ENCODE results near the gene BRPF1.

The BRPF1 gene

GRCh38 chr3:9732740-9733115 lies 1.2 kb downstream of the BRPF1 start:
- peak; percentile 11 for DNase-seq

- no peak for DNase-seq
Measured at GRCh38 chr3:9736831-9737230, 5.3 kb downstream of the BRPF1 start.

GRCh38 chr3:9739181-9739580 lies 7.6 kb downstream of the BRPF1 start:
- no peak for DNase-seq

DNA sequence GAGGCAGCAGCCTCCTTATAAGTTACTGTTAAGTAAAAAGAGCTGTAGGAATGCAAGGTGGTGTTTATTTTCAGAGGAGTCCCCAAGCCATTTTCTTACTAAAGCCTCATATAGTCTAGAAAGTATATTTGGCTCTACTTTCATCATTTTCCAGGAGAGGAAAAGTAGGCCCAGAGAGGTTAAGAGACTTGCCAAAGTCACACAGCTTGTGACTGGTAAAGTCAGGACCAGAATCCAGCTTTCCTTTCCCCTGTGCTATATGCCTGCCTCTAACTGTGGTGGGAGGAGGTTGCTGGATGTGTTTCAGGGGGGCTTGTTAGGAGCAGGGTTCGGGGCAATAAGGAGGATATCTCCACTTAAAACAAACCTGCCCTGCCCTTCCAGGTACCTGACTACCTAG lies 11.0 kb downstream of the BRPF1 start:
- no peak for DNase-seq

DNA sequence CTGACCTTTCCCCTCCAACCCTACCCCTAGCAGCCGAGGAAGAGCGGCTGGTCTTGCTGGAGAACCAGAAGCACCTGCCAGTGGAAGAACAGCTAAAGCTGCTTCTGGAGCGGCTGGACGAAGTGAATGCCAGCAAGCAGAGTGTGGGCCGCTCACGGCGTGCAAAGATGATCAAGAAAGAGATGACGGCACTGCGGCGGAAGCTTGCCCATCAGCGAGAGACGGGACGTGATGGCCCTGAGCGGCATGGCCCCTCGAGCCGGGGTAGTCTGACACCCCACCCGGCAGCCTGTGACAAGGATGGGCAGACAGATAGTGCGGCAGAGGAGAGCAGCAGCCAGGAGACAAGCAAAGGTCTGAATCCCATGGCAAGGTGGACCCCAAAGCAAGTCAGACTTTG lies 12.0 kb downstream of the BRPF1 start:
- DNase-seq = no peak

DNA sequence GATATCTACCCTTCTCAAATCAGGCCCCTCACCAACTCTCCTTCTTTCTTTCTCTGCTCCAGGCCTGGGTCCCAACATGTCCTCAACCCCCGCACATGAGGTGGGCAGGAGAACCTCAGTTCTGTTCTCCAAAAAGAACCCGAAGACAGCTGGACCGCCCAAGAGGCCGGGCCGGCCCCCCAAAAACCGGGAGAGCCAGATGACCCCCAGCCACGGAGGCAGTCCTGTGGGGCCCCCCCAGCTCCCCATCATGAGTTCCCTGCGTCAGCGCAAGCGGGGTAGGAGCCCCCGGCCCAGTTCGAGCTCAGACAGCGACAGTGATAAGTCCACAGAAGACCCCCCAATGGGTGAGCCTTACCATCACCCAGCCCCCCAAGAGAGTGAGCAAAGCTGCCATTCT lies 12.6 kb downstream of the BRPF1 start:
- DNase-seq = no peak

DNA sequence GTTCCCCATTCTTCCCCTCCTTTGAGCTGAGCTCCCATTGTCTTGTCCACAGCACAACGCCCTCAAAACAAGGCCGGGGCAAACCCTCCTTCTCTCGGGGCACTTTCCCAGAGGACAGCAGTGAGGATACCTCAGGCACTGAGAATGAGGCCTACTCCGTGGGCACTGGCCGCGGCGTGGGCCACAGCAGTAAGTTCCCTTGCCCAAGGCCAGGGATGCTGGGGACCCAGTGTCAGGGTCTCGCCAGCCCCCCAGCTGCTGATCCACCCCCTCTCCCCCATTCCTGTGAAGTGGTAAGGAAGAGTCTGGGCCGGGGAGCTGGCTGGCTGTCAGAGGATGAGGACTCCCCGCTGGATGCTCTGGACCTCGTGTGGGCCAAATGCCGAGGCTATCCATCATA lies 14.0 kb downstream of the BRPF1 start:
- DNase-seq = no peak

GRCh38 chr3:9746330-9746729 lies 14.8 kb downstream of the BRPF1 start:
- DNase-seq = peak; percentile 75

GRCh38 chr3:9747267-9747666 lies 15.7 kb downstream of the BRPF1 start:
- DNase-seq = no peak

DNA sequence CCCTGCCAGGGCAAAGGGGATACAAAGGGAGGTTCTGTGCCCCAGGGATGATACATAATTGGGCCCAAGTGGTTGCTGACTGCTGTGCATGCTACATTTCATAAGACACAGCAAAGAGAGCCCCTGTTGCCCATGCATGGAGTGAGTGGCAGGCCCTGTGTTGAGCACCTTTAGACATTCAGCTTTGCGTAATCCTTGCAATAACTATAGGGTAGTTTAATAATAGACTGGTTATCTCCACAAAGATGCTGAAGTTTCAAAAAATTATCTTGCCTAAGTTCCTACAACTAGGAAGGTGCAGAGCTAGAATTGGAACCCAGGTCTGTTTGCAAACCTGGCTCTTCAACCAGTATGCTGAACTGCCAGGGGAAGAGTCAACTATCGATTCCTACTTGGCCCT lies 16.5 kb downstream of the BRPF1 start:
- no peak for DNase-seq

- DNase-seq = no peak
Measured at GRCh38 chr3:9749296-9749644, 17.7 kb downstream of the BRPF1 start.

DNA sequence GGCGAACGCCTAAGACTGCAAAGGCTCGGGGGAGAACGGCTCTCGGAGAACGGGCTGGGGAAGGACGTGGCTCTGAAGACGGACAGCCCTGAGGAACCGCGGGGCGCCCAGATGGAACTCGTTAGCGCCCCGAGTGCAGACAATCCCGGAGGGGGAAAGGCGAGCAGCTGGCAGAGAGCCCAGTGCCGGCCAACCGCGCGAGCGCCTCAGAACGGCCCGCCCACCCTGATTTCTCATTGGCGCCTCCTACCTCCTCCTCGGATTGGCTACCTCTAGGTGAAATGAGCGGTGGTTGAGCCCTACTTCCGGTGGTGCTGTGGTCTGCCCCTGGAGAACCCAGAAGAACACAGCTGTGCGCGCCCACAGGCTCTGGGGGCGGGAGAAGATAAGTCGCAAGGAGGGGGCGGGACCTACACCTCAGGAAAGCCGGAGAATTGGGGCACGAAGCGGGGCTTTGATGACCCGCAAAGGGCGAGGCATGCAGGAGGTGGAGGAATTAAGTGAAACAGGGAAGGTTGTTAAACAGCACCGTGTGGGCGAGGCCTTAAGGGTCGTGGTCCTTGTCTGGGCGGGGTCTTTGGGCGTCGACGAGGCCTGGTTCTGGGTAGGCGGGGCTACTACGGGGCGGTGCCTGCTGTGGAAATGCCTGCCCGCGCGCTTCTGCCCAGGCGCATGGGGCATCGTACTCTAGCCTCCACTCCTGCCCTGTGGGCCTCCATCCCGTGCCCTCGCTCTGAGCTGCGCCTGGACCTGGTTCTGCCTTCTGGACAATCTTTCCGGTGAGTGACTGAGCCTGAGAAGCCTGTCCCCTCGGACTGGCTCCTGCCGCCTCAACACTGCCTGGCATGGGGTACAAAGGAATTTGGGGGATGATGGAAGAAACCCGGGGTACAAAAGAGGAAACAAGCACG lies 18.4 kb downstream of the BRPF1 start, which contains the start of gene OGG1:
Gene OGG1 (plus strand): TSS at position 308 of the 911 bp plus-strand sequence. CDS start 335 bp downstream, at position 643.
- DNase-seq = peak; percentile 99

DNA sequence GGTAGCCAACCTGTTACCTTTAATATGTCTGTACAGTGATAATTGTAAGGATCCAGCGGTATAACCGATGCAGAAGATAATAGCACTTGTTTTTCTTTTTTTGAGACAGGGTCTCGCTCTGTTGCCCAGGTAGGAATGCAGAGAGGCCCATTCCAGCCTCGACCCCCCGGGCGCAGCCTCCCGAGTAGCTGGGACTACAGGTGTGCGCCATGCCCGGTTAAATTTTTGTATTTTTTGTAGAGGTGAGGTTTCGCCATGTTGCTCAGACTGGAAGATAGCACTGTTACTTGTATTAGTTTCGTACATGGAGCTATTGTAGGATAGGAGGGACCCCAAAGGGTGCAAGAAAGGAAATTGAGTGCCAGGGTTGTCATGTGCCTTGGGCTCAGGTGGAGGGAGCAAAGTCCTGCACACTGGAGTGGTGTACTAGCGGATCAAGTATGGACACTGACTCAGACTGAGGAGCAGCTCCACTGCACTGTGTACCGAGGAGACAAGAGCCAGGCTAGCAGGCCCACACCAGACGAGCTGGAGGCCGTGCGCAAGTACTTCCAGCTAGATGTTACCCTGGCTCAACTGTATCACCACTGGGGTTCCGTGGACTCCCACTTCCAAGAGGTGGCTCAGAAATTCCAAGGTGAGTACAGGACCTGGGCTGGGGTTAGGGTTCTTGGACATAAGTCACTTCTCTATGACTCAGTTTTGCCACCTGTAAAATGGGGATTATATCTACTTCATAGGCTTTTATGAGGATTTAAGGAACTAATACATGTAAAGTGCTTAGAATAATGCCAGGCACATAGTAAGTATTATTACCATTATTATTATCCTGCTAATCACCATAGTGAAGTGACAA lies 19.2 kb downstream of the BRPF1 start:
- DNase-seq = no peak

- DNase-seq = no peak
Measured at GRCh38 chr3:9754678-9755077, 23.1 kb downstream of the BRPF1 start.

GRCh38 chr3:9757427-9757826 lies 25.9 kb downstream of the BRPF1 start:
- DNase-seq = no peak

DNA sequence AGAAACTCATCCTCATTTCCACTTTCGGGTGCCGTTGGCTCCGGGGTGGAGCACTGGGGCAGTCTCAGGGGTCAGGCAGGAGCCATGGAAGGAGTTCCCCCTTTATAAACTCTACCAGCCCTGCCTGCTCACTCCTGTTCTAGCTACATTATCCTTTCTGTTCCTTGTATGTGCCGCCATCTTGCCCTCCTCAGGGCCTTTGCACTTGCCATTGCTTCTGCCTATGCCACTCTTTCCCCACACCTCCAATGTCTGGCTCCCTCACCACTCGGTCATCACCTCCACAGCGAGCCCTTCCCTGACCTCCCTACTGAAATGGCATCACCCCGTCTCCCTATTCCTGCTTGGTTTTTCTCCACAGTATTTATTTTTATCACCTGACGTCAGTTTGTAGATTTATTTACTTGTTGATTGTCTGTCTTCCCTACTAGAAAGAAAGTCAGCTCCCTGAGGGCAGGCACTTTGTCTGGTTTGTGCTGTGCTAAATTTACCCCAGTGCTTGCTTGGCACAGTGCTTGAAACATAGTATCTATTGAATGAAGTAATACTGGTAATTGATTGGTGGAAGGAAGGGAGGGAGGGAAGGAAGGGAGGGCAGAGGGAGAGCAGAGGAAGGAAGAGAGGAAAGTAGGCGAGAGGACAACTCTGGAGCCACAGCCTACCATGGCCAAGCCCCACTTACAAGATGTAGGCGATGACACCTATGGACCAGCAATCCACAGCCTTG lies 29.4 kb downstream of the BRPF1 start:
- no peak for DNase-seq

DNA sequence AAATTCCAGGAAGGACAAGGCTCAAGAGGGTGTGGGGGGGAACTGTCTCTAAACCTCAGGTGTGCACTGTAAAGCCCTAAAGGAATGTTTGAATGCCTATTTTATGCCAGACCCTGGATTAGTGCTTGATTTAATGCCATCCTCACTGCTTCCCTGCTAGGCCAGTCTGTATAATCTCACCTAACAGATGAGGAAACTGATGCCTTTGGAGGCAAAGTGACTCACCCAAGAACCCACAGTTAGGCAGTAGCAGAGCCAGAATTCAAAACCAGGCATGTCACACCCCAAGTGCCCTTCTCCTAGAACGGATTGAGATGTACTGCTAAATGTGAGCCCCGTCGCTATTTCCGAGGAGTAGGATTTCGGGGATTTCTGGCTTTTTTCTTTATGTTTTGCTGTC lies 30.4 kb downstream of the BRPF1 start:
- DNase-seq = no peak

GRCh38 chr3:9762871-9763270 lies 31.3 kb downstream of the BRPF1 start:
- DNase-seq = no peak

GRCh38 chr3:9765865-9766264 lies 34.3 kb downstream of the BRPF1 start:
- no peak for DNase-seq

- no peak for DNase-seq
Measured at GRCh38 chr3:9767418-9767817, 35.9 kb downstream of the BRPF1 start.

- DNase-seq = no peak
Measured at GRCh38 chr3:9768141-9768775, 36.7 kb downstream of the BRPF1 start.

DNA sequence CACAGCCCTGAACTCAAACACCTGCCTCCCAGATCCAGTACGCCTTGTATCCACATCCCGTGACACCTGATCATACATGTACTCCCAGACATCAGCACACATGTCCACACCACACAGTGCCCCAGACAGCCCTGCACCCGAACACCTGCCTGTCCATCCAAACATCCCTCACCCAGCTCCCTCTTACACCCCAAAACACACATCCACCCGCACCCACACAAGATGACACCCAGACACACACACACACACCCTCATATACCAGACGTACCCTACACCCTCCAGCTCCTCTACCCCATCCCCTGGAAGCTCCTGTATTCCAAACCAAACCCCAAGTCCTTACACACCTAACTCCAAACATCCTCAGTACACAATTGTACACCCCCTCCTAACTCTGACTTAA lies 37.5 kb downstream of the BRPF1 start:
- no peak for DNase-seq
